ENCODE results near the gene ADIG. TPM values are rescaled to one million over a fixed set of nuclear protein-coding genes. Genes with fewer than 3 reads are reported as not detected.

Gene ADIG
- not detected in 2 replicates for total RNA-seq (2012; rRNA removed)

GRCh38 chr20:38581013-38581412 lies at the start of gene ADIG:
ADIG (plus strand) TSS chr20:38581197; CDS start chr20:38581251, 54 bp downstream.
- H3K9ac ChIP-seq (ENCODE audit: low read depth, low read length): no peak within 1 kb of the TSS
- H3K4me3 ChIP-seq (ENCODE audit: low read length): no peak within 1 kb of the TSS
- no peak within 1 kb of the TSS for H3K4me2 ChIP-seq (ENCODE audit: low read length)
- peaks cover 18% of the 10 kb centered on the region for H3K36me3 ChIP-seq (ENCODE audit: insufficient read depth, low read length)
- H3K9me3 ChIP-seq (replicated peaks; ENCODE audit: low read length): no peaks in the 10 kb centered on the region
- H3K4me1 ChIP-seq (ENCODE audit: control insufficient read depth, insufficient read depth, low read length): peaks cover 5% of the 10 kb centered on the region
- peaks cover 7% of the 10 kb centered on the region for H3K27me3 ChIP-seq (ENCODE audit: control insufficient read depth, insufficient read depth, low read length)

- Histone ChIP-seq H3K9ac (ENCODE audit: low read depth, low read length) (no peak overlapping the region), H3K27me3 (ENCODE audit: control insufficient read depth, insufficient read depth, low read length) (no peaks in the 10 kb centered on the region), H3K36me3 (ENCODE audit: insufficient read depth, low read length) (peaks cover 74% of the 10 kb centered on the region), H3K9me3 (replicated peaks; ENCODE audit: low read length) (no peaks in the 10 kb centered on the region), H3K4me3 (ENCODE audit: low read length) (no peak overlapping the region), H3K4me2 (ENCODE audit: low read length) (no peak overlapping the region), H3K4me1 (ENCODE audit: control insufficient read depth, insufficient read depth, low read length) (peaks cover 3% of the 10 kb centered on the region)
These were observed 46.2 kb upstream of the ADIG start for GRCh38 chr20:38534756-38535155.

GRCh38 chr20:38536310-38536709 lies 44.7 kb upstream of the ADIG start:
- Histone ChIP-seq H3K9ac (ENCODE audit: low read depth, low read length) (no peak overlapping the region), H3K9me3 (replicated peaks; ENCODE audit: low read length) (no peaks in the 10 kb centered on the region), H3K4me1 (ENCODE audit: control insufficient read depth, insufficient read depth, low read length) (peaks cover 3% of the 10 kb centered on the region), H3K27me3 (ENCODE audit: control insufficient read depth, insufficient read depth, low read length) (no peaks in the 10 kb centered on the region), H3K4me2 (ENCODE audit: low read length) (no peak overlapping the region), H3K36me3 (ENCODE audit: insufficient read depth, low read length) (peaks cover 80% of the 10 kb centered on the region), H3K4me3 (ENCODE audit: low read length) (no peak overlapping the region)

- H3K9ac ChIP-seq (ENCODE audit: low read depth, low read length): no peak overlapping the region
- H3K4me2 ChIP-seq (ENCODE audit: low read length): no peak overlapping the region
- no peaks in the 10 kb centered on the region for H3K9me3 ChIP-seq (replicated peaks; ENCODE audit: low read length)
- peaks cover 84% of the 10 kb centered on the region for H3K36me3 ChIP-seq (ENCODE audit: insufficient read depth, low read length)
- peaks cover 3% of the 10 kb centered on the region for H3K4me1 ChIP-seq (ENCODE audit: control insufficient read depth, insufficient read depth, low read length)
- no peaks in the 10 kb centered on the region for H3K27me3 ChIP-seq (ENCODE audit: control insufficient read depth, insufficient read depth, low read length)
- H3K4me3 ChIP-seq (ENCODE audit: low read length): no peak overlapping the region
These were observed 43.8 kb upstream of the ADIG start for GRCh38 chr20:38537176-38537575.

- no peak overlapping the region for H3K4me3 ChIP-seq (ENCODE audit: low read length)
- no peaks in the 10 kb centered on the region for H3K9me3 ChIP-seq (replicated peaks; ENCODE audit: low read length)
- no peak overlapping the region for H3K9ac ChIP-seq (ENCODE audit: low read depth, low read length)
- peaks cover 3% of the 10 kb centered on the region for H3K4me1 ChIP-seq (ENCODE audit: control insufficient read depth, insufficient read depth, low read length)
- H3K4me2 ChIP-seq (ENCODE audit: low read length): no peak overlapping the region
- no peaks in the 10 kb centered on the region for H3K27me3 ChIP-seq (ENCODE audit: control insufficient read depth, insufficient read depth, low read length)
- H3K36me3 ChIP-seq (ENCODE audit: insufficient read depth, low read length): peaks cover 90% of the 10 kb centered on the region
These were observed 42.2 kb upstream of the ADIG start for GRCh38 chr20:38538789-38539188.

GRCh38 chr20:38543014-38543906 lies 37.7 kb upstream of the ADIG start:
- Histone ChIP-seq H3K9ac (ENCODE audit: low read depth, low read length) (no peak overlapping the region), H3K4me1 (ENCODE audit: control insufficient read depth, insufficient read depth, low read length) (no peaks in the 10 kb centered on the region), H3K36me3 (ENCODE audit: insufficient read depth, low read length) (peaks cover 89% of the 10 kb centered on the region), H3K4me3 (ENCODE audit: low read length) (no peak overlapping the region), H3K9me3 (replicated peaks; ENCODE audit: low read length) (no peaks in the 10 kb centered on the region), H3K27me3 (ENCODE audit: control insufficient read depth, insufficient read depth, low read length) (no peaks in the 10 kb centered on the region), H3K4me2 (ENCODE audit: low read length) (no peak overlapping the region)

- H3K4me3 ChIP-seq (ENCODE audit: low read length): no peak overlapping the region
- peaks cover 76% of the 10 kb centered on the region for H3K36me3 ChIP-seq (ENCODE audit: insufficient read depth, low read length)
- no peak overlapping the region for H3K9ac ChIP-seq (ENCODE audit: low read depth, low read length)
- no peaks in the 10 kb centered on the region for H3K9me3 ChIP-seq (replicated peaks; ENCODE audit: low read length)
- H3K4me2 ChIP-seq (ENCODE audit: low read length): no peak overlapping the region
- H3K4me1 ChIP-seq (ENCODE audit: control insufficient read depth, insufficient read depth, low read length): no peaks in the 10 kb centered on the region
- no peaks in the 10 kb centered on the region for H3K27me3 ChIP-seq (ENCODE audit: control insufficient read depth, insufficient read depth, low read length)
These were observed 35.2 kb upstream of the ADIG start for GRCh38 chr20:38545771-38546170.

GRCh38 chr20:38547288-38548085 lies 33.5 kb upstream of the ADIG start:
- Histone ChIP-seq H3K4me3 (ENCODE audit: low read length) (no peak overlapping the region), H3K4me2 (ENCODE audit: low read length) (no peak overlapping the region), H3K4me1 (ENCODE audit: control insufficient read depth, insufficient read depth, low read length) (no peaks in the 10 kb centered on the region), H3K9ac (ENCODE audit: low read depth, low read length) (no peak overlapping the region), H3K36me3 (ENCODE audit: insufficient read depth, low read length) (peaks cover 76% of the 10 kb centered on the region), H3K9me3 (replicated peaks; ENCODE audit: low read length) (no peaks in the 10 kb centered on the region), H3K27me3 (ENCODE audit: control insufficient read depth, insufficient read depth, low read length) (no peaks in the 10 kb centered on the region)

- Histone ChIP-seq H3K9me3 (replicated peaks; ENCODE audit: low read length) (no peaks in the 10 kb centered on the region), H3K4me2 (ENCODE audit: low read length) (no peak overlapping the region), H3K4me3 (ENCODE audit: low read length) (no peak overlapping the region), H3K36me3 (ENCODE audit: insufficient read depth, low read length) (peaks cover 80% of the 10 kb centered on the region), H3K9ac (ENCODE audit: low read depth, low read length) (no peak overlapping the region), H3K27me3 (ENCODE audit: control insufficient read depth, insufficient read depth, low read length) (no peaks in the 10 kb centered on the region), H3K4me1 (ENCODE audit: control insufficient read depth, insufficient read depth, low read length) (no peaks in the 10 kb centered on the region)
These were observed 32.5 kb upstream of the ADIG start for GRCh38 chr20:38548356-38549083.

- Histone ChIP-seq H3K4me1 (ENCODE audit: control insufficient read depth, insufficient read depth, low read length) (no peaks in the 10 kb centered on the region), H3K36me3 (ENCODE audit: insufficient read depth, low read length) (peaks cover 78% of the 10 kb centered on the region), H3K9me3 (replicated peaks; ENCODE audit: low read length) (no peaks in the 10 kb centered on the region), H3K27me3 (ENCODE audit: control insufficient read depth, insufficient read depth, low read length) (no peaks in the 10 kb centered on the region), H3K9ac (ENCODE audit: low read depth, low read length) (no peak overlapping the region), H3K4me3 (ENCODE audit: low read length) (no peak overlapping the region), H3K4me2 (ENCODE audit: low read length) (no peak overlapping the region)
These were observed 30.7 kb upstream of the ADIG start for GRCh38 chr20:38550274-38550673.

- H3K36me3 ChIP-seq (ENCODE audit: insufficient read depth, low read length): peaks cover 70% of the 10 kb centered on the region
- H3K27me3 ChIP-seq (ENCODE audit: control insufficient read depth, insufficient read depth, low read length): no peaks in the 10 kb centered on the region
- no peaks in the 10 kb centered on the region for H3K9me3 ChIP-seq (replicated peaks; ENCODE audit: low read length)
- H3K4me2 ChIP-seq (ENCODE audit: low read length): no peak overlapping the region
- no peak overlapping the region for H3K9ac ChIP-seq (ENCODE audit: low read depth, low read length)
- no peak overlapping the region for H3K4me3 ChIP-seq (ENCODE audit: low read length)
- no peaks in the 10 kb centered on the region for H3K4me1 ChIP-seq (ENCODE audit: control insufficient read depth, insufficient read depth, low read length)
These were observed 29.9 kb upstream of the ADIG start for GRCh38 chr20:38551056-38551626.
